Stimulated activated CD8-positive, alpha-beta memory T cell treated with anti-CD3 and anti-CD28 coated beads, Interleukin-7, amount 100 ng/mL, for 48 hours (primary cell): ENCODE measurements around the gene NMNAT2.

ENCODE experiments used
- DNase-seq, 2 donors: peaks; one replicate each; pipeline ENCODE4 v3.0.0-alpha.2; 2020; ENCODE audit warnings: low read depth in 1 of 2; ENCODE audit errors: extremely low read depth in 1 of 2

NMNAT2 gene

DNA sequence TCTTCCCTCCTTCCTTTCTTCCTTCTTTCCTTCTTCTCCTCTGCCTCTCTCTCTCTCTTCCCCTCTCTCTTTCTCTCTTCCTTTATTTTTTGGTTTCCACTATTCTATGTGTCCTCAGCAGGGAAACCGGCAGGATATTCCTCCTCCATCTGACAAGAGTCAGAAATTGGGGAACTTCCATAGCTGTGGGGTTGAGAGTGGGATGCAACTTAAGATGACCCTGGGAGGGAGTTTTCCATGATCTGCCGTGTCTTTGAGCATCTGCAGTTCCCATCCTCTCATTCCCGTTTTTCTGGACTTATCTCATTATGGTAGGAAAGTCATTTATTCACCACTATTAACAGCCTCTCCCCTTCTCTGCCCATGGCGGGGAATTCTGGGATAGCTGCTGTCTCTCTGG lies 98.6 kb downstream of the NMNAT2 start:
- no peak for DNase-seq

DNA sequence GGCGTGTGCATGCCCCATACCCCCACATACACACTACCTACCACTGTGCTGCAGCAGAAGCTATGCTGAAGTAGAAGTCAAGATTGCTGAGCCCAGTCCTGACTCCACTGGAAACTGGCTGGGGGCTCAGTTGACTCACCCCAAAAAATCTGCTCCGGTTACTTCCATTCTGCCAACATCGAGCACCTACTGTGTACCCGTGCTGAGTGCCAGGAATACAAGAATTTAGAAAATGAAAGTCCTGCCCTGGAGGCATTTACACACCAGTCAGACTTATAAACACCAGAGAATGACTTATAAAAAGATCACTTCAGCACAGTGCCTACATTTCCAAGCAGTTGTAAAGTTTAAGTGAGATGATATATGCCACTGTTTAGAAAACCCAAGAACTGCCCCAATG lies 99.1 kb downstream of the NMNAT2 start:
- no peak for DNase-seq

DNA sequence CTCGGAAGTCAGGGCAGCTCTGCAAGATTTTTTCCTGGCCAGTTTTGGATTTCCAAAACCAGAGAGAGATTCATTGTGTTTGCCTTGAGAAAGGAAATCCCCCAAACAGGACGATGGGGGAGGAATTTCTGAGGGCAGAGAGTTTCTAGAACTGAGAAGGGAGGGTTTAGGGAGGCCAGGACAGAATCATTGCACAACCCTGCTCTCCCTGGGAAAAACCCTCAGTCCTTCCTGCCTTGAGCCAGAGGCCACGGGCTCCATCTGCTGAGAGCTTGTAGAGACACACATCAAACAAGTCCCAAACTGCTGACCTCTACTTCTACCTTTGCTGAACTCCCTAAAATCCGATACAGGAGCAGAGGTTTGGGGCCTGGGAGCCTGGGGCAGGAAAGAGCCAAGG lies 99.7 kb downstream of the NMNAT2 start:
- DNase-seq = no peak

DNA sequence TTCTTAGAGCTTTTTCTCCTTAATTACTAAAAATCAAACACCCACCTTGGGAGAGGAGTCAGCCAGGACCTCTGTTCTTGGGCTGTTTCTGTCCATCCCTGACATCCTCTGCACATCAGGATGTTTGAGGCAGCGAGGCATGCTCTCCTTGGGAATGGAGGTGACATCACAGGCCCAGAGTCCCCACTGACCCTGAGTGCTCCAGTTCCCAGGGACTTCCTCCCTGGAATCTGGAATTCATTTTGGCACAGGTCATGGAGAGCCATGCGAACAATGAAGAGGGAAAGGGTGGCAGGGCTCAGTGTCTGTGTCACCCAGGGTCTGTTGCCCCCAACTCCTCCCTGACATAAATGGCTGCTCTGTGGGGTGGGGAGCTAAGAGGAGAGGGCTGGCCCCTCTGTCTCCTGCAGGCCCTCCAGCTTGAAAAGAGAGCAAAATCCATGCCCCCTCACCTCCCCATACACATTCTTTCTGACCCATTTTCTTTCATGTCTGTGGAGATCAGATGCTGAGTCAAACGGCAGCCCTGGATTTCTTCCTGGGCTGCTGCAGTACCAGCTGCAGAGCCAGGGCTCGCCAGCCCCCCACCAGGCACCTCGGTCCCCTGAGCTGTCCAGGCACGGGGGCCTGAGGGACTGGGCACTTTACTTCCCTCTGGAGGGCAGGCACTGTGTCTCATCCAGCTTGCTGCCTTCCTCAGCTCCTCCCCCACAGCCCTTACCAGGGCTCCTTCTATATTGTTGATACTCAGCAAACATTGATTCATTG lies 102.0 kb downstream of the NMNAT2 start:
- no peak for DNase-seq

DNA sequence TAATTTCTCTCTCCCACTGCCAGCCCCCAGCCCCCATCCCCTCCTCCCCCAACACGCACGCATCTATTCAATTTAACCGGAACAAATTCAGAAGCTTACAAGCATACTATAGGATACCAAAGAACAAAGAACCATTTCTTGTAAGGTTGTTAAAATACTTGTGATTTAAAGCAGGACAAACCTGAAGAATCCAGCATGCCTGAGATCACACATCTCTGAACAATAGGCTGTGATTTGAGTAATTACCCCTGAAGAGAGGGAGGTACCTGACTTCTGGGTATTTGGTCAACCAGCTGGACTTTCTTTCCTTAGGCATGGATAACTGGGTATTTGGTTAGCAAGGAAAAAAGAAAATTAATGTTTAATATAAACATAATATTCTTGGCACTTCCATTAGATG lies 105.1 kb downstream of the NMNAT2 start:
- no peak for DNase-seq

DNA sequence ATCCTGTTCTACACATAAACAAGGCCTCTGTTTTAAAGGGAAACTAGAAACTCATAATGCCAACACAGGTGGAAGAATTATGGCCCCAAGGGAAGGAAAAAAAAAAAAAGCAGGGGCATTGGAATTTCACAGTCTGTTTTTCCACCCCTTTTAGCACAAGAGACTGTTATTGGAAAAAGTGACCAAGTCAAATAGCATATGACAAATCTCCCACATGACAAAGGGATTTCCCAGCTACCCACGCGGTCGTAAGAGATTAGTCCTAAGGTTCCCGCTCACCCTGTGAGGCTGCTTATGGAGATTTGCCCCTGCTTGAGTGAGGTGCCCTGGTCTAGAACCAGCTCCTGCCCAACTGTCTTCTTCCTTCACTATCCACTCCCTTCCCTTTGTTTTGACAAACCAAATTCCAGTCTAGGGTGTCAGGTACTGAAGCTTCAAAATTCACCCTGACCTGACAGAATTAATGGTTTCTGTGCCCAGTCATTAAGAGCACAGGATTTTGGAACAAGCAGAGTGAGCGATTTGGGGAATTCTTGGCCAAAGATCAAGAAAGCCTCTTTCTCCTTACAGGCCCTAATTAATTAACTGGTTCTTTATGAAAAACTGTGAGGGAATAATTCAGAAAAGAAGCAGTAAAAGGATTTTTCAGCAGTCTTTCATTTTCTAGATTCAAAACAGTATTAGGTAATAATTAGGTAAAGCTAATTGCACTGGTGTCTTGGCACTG lies 107.3 kb downstream of the NMNAT2 start:
- DNase-seq = peak in 1 of 2 donors; percentile 20

DNA sequence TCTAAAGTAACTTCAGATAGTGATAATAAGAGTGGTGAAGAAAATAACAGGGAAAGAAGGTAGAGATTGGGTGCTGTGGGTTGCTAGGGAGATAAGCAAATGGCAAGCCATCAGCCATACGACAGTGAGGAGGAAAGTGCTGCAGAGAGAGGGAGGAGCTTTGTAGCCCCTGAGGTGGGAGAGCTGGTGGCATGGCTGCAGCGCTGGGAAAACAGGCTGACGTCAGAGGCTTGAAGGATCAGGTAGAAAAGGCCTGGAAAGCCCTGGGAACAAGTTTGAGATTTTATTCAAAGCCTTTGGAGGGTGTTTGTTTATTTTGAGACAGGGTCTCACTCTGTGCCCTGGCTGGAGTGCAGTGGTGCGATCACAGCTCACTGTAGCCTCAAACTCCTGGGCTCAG lies 109.5 kb downstream of the NMNAT2 start:
- no peak for DNase-seq

DNA sequence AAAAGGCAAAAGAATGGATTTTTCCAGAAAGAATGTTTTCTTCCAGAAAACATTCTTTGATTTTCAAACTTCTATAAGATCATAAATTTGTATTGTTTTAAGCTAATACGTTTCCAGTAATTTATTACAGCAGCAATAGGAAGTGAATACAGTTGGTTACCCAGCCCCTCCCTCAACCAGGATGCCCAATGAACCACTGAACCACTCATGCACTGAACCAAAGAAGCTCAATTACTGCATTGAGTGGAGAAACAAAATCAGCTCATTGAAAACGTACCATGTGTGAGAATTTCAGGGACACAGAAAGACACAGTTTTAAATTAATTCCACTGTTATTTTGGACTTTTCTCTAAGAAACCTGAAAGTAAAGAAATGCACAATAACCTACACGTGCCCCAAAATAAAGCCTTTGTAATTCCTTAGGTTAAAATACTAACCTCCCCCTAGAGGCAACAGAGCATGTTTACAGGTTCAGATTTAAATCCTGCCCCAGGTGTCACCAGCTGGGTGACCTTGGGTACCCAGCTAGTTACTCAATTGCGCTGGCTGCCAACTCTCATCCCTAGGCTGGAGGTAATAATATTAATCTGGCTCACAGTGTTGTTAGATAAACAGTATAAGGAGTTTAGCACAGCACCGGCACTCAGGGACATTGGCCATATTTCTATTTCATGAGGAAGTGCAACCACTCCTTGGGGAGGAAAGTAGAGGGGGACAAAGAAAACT lies 111.7 kb downstream of the NMNAT2 start:
- no peak for DNase-seq

DNA sequence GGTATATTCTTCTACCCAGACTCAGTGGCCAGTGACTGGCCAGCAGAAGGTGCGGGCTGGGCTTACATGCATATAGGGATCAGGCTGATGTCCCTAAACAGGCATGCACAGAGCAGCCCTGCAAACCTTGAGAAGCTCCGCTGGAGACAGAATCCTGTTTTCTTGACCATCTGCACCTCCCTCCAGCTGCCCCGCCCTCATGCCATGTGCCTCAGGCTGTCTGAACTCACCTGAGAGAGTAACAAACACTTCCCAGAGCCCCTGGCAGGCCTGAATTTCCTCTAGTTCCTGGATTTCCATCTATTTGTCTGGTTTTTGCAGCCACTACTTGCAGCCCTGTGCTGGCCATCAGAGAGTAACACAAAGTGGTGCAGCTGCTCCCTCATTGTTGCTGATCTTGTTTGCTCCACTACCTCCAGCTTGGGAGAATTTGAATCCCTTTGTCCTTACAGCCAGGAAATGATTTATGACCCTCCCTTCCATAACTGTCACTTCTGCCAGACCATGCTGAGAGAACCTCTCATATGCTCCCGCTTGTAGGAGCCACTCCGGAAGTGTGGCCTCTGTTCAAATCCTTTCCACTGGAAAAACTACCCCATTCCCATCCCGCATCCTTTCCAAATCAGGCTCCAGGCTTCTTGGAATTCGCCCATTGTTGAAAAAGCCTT lies 113.6 kb downstream of the NMNAT2 start:
- no peak for DNase-seq

DNA sequence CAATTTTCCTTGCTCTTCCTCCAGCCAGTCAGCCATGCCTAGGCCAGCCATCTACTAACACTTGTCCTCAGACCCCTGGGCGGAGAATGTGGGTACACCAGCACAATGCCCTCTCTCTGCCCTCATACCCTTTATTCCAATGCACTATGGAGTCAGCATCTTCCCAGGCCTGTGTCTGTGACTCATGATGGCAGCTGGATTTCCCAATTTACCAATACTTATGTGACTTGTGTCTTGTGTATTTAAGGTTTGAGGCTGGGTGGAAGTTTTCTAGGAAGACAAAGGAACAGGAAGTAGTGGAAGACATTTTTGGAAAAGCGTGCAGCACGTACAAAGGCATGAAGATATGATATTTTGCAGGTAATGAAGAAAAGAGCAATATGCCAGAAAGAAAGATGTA lies 114.3 kb downstream of the NMNAT2 start:
- DNase-seq = no peak

DNA sequence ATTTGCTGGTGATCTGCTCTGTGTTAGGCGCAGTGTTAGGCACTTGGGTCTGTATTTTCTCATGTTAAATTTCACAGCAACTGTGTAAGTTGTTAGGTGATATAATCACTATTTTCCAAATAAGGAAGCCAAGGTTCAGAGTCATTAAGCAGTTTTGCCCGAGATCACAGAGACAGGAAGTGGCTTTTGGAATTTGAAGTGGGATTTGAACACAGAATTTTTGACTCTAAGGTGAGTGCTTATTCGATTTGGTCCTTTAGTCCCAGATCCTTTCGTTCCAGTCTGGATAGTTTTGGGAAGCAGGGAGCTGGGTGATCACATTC lies 114.9 kb downstream of the NMNAT2 start:
- DNase-seq = no peak

DNA sequence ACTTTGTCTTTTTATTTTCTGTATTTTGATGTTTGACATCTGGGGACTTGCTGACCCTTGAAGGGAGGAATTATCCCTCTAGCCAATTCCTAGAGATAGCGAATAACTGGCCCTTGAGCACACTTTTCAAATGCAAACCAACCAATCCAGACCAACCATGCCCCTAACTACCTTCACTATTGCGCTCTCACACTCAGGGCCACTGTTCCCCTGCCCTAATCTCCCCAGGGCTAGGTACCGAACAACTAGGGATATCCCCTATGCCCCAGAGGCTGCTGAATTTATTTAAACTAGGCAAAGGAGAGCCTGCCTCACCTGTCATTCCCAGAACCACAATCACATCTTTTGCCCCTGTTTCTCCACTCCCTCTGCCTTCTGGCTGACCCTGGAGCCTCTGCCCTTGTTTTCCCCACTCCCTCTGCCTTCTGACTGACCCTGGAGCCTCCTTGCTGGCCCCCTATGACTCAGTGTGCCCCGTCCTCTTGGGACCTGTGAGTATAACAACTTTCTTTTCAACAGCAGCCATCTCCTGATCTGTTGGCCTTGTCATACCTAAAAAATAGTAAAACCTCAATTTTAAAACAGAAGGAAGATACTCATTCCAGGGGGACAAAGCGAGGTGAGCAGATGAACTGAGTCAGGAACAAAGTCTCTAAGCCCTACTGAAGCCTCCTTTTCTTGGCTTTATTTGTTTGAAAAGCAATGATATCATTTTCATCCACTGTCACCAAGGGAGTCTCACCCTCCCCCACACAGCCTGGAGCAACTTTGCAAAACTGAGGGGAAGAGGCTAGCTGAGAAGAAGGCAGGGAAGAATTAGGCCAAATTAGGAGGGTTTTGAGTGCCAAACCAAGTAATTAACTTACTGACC lies 115.5 kb downstream of the NMNAT2 start:
- DNase-seq = no peak

DNA sequence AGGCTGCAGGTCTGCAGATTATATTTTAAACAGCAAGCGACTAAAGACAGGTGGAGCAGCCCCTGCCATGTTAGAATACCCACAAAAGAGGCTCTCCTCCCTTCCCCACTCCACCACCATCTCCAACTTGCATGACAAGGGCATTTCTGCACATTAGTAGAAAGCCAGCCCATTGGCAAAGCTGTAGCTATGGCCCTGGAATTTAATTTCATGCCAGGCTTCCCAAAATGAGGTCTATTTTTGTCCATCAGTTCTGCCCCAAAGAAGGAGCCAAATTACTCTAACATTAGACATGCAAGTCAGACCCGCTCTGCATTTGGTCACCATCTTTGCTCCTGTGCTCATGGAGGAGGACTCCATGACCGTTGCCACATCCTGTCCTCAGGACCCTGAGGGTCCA lies 116.9 kb downstream of the NMNAT2 start:
- no peak for DNase-seq

DNA sequence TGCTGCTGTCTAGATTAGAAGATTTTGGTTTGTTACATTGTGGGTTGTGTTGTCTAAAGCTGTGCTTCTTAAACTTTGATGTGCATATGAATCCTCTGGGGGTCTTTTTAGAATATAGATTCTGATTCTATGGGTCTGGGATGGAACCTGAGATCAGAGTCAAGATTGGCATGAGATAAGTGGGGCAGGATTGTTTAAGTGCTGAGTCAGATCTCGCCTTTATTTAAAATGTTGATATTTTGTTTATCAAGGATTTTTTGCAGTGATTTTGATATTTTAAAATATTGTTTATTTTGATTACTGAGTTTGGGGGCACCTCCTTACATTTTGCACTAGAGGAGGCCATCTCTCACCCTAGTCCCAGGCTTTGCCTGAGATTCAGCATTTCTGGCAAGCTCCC lies 117.4 kb downstream of the NMNAT2 start:
- no peak for DNase-seq

DNA sequence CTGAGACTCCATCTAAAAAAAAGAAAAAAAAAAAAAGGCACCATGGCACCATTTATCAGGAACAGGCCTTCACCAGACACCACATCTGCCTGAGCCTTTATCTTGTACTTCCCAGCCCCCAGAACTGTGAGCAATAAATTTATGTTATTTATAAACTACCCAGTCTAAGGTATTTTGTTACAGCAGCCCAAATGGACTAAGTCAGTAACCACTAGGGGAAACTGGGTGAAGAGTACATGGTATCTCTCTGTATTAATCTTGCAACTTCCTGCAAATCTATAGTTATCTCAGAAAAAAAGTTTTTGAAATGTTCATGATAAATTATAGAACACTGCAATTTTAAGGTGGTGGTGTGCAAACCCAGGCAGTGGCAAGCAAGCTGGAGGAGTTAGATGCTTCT lies 117.8 kb downstream of the NMNAT2 start:
- DNase-seq = no peak

DNA sequence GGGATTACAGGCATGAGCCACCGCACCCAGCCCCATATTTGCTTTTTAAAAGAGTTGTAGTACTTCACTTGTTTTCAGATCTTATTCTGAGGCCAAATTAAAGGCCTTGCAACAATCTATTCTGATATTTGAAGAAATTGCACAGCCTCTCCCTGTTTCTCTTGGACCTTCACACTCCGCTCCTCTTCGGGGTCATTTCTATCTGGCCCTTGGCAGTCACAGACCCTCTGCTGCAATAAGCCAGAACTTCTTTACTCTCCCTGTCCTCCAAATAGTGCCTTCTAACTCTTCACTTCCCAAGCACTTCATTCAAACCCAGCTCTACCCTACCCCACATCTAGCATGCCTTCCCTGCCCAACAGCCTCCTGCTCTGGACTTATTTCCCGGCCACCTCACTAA lies 121.4 kb downstream of the NMNAT2 start:
- no peak for DNase-seq

DNA sequence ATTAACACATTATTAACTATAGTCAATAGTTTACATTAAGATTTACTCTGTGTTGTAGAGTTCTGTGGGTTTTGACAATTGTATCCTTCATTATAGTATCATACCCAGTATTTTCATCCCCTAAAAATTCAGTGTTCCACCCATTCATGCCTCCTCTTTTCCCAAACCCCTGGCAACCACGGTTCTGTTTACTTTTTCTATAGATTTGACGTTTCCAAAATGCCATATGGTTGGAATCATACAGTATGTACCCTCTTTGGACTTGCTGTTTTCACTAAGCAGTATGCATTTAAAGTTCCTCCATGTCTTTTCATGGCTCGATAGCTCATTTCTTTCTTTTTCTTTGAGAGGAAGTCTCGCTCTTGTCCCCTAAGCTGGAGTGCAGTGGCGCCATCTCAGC lies 122.7 kb downstream of the NMNAT2 start:
- DNase-seq = no peak

DNA sequence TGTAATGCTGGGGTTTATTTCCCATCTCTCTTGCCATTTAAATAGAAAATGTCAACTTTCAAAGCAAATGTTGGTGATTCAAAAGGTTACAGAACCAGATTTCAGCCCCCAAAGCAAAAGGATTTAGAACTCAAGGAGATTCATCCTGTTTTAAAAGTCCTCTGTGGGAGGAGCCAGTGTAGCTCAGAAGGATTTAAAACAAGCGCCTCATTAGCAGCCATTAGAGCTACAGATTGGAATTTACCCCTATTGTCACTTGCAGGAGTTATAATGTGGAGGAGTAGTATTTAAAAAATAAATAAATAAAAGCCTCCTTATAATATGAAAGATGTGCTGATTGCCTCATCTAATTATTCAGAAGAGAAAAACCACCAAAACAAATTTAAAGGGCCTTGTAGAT lies 124.3 kb downstream of the NMNAT2 start:
- no peak for DNase-seq

DNA sequence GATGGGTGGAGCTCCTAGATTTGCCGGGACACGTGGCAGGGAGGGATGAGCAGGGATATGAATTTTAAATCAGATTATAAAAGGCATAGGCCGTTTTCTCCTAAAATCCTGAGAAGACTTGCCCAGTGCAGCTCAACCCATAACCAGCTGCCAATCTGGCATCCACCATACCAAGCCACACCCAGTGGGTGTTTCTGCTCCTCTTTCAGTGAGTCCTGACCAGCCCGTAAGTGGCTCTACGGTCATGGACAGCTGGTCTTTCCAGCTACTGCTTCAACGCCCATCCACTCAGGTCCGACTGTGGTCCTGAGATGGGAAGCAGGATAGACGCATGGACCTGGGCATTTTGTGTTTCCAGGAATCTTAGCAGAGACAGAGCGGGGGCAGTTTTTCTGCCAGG lies 124.9 kb downstream of the NMNAT2 start:
- no peak for DNase-seq

DNA sequence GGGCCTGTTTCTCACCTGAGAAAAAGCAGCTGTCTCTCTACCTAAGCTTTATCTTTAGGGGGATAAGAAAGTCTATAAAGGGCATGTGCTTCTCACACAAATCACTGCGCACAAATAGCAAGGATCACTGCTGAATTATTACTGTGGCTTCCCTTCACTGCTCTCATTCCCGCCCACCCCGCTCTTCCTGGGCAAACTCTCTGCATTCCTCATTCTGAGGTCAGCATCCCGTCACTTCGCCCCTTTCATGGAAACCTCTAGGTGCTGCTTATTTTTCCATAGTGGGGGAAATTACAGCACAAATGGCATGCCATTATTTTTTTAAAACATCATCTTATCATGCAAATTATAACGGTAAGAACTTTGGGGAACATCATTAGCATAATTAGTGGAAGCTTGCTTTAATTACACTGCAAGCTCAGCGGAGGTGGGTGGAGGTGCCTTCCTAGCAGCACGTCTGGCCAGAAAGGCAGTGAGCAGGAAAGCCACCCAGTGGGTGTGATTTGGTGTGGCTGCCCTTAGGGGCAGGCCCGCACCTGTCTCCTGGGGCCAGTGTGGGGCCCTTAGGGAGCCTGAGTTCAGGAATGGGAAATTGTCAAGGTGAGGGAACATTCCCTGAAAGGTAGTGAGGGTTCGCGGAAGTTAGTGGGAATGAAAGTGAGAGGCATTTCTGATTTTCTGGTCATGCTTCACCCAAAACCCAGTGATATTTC lies 126.2 kb downstream of the NMNAT2 start:
- no peak for DNase-seq
